Renal cortical epithelial cell (primary cell): ENCODE results near the gene ZNF823. TPM values are rescaled to one million over a fixed set of nuclear protein-coding genes. Genes with fewer than 3 reads are reported as not detected.
A peak's percentile ranks its signal among the peaks of the same experiment; 100 is the strongest.

Source experiments
- DNase-seq: peaks from one replicate; pipeline ENCODE4 v3.0.0-alpha.2; 2011; ENCODE audit warnings: low read depth
- total RNA-seq: library from RNA; depleted of rRNA; stranded (reverse); fragments of >200 nt; gene quantifications from 2 replicates; pipeline ENCODE4 v1.2.3, GENCODE V29; 2014

ZNF823 gene
- total RNA-seq, 1 donor from 2014 or later, result 24.3 TPM

DNA sequence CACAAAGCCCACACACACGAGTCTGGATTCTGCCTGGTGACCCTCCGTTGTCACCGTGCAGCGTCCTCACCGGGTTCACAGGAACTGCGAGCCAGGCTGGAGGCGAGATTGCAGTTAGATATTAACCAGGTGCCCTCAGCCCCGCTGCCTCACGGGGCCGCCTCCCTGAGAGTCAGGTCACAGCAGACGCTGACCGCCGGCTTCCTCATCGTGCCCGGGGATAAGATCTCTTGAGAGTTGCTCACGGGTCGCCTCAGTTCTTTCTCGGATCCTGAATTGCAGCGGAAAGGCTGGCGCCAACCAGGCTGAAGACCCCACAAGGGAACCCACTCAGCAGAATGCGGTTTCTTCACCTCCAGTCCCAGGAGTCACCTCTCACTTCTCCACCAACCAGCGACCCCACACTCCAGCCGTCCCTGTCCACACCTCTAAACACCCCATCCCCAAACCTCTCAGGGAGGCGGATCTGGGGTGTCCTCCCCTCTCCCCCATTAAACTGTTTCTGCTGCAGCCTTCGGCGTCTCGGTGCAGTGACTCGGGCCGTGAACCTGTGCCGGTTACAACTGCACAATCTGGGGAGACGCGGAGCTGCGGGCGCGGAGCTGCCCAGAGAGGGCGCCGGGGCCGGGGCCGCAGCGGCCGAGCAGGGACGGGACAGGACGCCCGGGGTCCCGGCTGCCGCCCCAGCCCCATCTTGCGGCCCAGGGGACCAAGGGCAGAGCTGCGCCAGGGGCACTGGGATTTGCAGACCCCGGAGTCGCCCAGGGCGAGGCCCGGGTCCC is 591 bp downstream of the ZNF823 start:
- DNase-seq, result peak; percentile 41

DNA sequence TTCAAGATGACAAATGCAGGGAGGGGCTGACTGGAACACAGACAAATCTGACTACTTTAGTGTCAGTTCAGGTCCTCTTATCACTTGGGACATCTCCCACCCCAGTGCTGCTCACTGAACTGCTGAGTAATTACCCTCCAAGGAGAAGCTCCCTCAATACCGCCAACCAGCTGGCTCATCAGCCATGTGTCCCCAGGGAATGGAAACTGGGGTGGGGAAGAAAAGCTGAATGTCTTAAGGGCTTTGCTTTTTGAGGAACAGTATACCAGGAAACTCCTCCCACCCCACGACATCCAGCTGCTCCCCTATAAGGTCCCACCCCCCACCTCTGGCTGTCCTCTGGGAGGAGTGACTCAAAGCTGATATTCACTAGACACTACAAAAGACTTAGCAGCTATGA is 2.0 kb downstream of the ZNF823 start:
- DNase-seq, result peak; percentile 7

DNA sequence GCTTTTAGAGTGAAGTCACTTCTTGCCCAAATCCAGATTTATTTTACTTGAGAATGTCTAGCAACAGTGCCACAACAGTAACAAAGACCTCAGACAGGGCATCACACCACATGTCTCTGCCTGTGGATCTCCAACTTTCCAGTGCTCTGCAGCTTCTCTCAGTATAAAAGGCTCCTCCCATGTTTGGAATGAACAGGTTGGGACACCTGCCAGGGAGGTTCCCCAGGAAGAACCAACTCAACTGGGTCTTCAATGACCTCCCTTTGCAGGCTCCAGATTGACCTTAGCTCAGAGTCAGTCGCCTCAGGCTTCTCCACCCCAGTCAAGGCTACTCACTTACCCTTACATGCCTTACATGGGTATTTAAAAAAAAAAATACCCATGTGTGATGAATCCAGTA is 3.4 kb downstream of the ZNF823 start:
- no peak for DNase-seq

DNA sequence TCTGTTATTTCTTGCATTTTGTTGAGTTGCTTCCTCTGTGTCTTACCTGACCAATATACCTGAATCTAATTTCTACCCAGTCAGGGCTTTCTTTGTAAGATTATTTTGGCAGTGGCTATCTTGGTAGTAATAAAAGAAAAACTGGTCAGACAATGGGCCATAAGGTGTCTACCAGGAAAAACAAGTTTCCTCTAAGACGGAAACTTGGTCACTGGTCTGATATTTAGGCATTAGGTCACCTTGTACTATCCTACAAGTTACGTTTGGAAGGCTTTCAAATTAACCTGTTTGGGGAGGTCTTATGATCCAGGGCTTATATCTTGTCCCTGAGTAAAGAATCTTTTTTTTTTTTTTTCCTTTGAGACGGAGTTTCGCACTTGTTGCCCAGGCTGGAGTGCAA is 9.2 kb downstream of the ZNF823 start:
- DNase-seq, result no peak

DNA sequence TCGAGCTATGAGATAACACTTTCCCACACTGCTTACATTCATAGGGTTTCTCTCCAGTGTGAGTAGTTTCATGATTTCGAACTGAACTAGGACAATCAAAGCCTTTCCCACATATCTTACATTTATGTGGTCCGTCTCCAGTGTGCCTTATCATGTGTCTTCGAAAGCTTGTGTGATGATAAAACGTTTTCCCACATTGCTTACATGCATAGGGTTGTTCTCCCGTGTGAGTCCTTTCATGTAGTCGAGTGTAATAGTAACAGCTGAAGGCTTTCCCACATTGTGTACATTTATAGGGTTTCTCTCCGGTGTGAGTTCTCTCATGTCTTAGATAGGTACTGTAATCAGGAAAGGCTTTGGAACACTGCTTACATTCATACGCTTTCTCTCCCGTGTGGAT is 16.3 kb downstream of the ZNF823 start:
- DNase-seq, result no peak

DNA sequence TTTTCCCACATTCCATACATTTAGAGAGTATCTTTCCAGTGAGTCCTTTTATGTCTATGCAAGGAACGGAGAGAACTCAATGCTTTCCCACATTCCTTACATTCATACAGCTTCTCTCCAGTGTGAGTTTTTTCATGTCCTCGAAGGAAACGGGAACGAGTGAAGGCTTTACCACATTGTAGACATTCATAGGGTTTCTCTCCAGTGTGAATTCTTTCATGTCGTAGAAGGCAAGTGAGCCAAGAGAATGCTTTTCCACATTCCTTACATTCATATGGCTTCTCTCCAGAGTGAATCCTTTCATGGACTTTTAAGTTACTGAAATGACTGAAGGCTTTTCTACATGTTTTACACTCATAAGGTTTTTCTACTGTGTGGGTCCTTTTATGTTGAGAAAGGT is 17.1 kb downstream of the ZNF823 start:
- DNase-seq, result no peak

DNA sequence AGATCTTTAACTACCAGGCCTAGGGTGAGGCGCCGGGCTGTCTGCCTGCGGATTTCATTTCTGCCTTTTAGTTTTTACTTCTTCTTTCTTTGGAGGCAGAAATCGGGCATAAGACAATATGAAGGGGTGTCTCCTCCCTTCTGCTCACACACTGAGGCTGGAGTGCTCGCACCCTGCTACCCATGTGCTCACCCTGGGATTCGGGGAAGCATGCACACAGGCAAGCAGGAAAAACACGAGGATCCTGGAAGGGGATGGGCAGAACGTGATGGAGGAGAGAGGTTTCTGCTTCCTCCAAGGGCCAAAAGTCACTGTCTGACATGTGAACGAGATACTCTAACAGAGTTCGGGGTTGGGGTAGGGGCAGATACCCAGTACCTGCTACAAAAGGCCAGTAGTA is 28.4 kb downstream of the ZNF823 start:
- no peak for DNase-seq

DNA sequence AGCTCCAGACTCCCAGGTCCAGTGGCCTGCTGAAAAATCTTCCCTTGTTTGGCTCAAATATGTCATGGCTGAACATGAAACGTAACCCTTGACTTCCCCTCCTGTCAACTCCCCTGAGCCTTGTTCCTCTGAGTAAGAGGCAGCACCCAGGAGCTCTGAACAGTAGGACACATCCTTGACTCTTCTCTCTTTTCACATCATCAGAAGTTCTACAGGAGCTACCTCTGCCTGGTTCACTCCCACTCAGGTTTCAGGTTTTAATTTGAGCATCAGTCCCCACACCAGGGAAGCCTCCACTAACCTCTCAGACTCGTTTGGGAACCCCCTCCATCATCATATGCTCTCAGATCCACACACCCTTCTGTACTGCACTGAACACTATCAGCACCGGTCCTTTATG is 30.3 kb downstream of the ZNF823 start:
- no peak for DNase-seq

DNA sequence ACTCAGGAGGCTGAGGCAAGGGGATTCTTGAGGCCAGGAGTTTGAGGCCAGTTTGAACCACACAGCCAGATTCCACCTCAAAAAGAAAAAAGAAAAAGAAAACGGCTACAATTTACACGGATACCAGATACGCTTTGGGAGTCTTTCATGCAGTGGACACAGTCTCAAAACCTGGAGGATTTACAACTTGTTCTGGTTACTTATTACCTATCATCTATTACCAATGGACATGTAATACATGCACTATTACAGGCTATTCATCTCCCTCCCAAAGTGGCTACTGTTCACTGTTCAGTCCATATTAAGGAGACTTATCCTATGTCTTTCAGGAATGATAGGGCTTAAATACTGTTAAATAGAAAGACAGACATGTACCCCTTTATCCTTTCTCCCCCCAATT is 33.3 kb downstream of the ZNF823 start:
- no peak for DNase-seq

DNA sequence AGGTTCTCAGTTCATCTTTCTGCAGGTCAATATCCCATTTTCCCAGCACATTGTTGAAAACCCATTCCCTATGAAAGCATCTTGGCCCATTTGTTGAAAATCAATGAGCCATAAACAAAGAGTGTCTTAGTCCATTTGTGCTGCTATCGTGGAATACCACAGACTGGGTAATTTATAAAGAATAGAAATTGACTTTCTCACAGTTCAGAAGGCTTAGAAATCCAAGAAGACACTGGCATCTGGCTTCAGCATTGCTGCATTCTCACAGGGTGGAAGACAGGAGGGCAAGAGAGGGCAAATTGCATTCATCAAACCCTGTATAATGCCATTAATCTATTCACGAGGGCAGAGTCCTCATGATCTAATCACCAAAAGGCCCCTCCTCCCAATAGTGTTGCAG is 34.1 kb downstream of the ZNF823 start:
- DNase-seq, result peak; percentile 57

DNA sequence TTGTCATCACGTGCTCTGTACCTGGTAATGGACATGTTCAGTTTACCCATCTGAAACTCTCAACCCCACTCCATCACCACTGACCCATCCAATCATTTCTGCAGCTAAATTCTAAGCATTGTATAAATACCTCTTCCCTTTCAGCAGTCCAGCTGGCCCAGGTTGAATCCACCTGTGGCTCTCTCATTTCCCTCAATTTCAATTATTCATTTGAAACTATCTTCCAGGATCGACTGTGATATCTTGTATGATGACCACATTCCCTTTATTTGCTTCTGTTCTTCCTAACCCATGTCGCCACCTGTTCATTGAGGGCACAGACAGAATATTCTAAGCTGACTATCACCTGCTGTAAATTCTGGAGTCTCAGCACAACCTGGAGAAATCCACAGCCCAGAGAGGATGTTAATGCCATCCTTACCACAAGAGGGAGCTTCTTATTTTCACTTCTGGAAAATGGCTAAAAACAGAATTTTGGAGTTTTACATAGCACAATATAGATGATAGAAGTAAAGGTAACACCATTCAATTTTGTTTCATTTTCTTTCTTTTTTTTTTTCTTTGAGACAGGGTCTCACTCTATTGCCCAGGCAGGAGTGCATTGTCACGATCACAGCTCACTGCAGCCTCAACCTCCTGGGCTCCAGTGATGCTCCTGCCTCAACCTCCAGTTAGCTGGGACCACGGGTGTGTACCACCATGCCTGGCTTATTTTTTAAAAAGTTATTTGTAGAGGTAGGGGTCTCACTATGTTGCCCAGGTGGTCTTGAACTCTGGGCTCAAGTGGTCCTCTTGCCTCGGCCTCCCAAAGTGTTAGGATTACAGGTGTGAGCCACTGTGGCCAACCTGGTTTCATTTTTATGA is 38.6 kb downstream of the ZNF823 start:
- peak; percentile 33 for DNase-seq

DNA sequence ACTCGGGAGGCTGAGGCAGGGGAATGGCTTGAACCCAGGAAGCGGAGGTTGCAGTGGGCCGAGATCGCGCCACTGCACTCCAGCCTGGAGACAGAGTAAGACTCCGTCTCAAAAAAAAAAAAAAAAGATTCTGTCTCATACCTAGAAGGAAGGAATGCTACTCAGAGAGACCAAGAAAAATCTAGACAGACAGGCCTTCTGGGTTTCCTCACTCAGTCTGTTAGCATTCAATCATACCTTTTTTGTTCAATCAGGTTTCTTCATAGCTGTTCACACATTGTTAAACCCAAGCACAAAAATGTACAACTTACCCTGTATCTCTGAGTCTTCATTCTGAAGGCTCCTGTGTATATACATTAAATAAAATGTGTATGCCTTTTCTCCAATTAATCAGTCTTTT is 40.5 kb downstream of the ZNF823 start:
- no peak for DNase-seq

DNA sequence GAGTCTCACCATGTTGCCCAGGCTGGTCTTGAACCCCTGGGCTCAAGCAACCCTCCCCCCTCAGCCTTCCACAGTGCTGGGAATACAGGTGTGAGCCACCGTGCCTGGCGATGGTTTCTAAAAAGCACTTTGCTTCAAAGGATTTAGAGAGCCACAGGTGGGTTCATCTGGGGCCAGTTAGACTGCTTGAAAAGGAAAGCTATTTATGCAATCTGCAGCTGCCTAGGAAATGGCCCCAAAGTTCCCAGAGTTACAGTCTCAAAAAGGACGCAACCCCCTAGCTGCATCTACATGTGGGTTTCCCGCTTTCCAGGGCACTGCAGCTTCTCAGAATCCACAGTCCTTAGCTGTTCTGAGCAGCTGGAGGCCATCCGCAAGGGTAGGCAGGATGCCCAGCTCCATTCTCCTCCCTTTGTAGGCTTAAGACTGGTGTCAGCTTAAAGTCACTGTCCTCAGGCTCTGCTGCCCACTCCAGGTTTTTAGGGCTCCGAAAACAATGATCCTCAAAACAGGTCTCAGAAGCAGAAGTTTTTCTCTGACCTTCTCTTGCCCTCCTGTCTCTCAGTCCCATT is 41.4 kb downstream of the ZNF823 start:
- DNase-seq, result no peak

DNA sequence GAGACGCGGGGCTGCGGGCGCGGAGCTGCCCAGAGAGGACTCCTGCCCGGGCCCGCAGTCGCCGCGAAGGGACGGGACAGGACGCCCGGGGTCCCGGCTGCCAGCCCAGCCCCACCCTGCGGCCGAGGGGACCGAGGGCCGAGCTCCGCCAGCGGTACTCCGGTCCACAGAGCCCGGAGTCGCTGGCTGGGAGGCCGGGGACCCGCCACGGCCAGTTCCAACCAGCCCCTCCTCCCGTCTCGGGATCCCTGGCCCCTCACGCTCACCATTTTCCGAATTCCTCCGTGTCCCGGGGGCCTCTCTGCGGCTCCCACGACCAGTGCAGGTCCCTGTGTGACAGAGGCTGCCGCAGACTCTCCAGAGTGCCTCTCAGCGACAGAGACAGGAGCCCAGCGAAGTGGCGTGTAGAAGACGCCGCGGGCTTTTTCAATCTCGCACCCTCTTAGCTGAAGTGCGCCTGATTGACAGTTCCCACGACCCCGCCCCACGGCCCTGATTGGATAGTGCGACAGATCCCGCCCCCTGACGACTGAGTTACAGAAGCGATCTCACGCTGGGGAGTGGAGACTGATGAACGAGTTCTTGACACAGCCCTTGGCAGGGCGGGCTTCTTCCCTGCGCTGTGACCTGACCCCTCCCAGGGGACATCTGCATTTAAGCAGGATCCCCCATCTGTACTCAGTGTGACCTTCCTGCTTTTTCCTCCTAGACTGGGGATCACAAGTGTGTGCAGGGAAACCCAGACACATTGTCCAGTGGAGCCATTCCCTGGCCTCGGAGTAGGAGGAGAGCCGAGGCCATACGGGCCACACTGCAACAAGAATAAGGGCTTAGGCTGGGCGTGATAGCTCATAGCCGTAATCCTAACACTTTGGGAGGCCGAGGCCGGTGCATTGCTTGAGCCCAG is 44.0 kb downstream of the ZNF823 start:
- peak; percentile 87 for DNase-seq

DNA sequence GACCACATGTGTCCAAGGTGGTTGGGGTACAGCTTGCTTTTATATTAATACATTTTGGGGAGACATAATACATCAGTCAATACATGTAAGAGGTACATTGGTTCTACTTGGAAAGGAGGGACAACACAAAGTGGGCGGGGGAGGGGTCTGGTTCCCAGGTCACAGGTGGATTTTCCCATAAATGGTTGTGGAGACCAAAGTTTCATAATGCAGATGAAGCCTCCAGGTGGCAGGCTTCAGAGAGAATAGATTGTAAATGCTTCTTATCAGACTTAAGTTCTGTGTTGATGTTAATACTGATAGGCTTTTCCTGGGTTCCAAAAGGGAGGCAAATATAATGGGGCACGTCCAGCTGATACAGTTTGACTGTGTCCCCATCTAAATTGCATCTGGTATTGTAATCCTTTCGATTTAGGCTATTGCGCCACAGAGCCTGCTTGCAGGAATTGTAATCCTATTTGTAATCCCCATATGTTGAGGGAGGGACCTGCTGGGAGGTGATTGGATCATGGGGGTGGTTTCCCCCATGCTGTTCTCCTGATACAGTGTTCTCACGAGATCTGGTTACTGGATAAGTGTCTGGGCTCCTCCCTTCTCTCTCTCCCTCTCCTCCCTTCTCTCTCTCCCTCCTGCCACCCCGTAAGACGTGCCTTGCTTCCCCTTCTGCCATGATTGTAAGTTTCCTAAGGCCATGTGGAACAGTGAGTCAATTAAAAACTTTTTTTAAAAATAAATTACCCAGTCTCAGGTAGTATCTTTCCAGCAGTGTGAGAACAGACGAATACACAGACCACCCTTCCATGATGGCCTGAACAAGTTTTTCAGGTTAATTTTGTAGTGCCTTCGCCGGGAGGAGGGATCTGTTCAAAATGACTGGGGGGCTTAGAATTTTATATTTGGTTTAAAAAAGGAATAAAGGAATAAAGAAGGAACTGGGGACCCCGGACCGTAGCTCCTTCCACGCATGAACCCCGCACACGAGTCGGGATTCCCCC is 44.9 kb downstream of the ZNF823 start:
- peak; percentile 42 for DNase-seq

DNA sequence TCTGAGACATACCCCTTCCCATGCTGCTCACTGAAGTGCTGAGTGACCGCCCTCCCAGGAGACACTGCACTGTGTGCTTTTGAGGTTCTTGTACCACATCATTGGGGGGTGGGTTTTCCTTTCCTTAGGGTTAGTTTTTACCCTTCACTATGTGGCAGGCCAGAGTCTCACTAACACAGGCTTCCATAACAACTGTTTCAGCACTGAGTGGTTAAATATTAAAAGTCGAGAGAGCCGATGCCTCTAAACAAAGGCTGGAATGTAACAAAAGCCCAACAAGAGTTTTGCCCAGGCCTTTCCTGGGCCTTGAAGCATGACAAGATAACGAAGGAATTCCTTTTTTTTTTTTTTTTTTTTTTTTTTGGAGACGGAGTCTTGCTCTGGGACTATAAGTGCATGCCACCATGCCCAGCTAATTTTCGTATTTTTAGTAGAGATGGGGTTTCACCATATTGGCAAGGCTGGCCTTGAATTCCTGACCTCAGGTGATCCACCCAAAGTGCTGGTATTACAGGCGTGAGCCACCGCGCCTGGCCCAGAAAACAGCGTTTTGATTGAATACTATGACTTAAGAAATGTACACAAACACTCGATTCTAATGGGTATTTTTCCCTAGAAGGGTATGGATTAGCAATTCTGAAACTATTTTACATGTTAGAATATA is 46.5 kb downstream of the ZNF823 start:
- DNase-seq, result peak; percentile 87

DNA sequence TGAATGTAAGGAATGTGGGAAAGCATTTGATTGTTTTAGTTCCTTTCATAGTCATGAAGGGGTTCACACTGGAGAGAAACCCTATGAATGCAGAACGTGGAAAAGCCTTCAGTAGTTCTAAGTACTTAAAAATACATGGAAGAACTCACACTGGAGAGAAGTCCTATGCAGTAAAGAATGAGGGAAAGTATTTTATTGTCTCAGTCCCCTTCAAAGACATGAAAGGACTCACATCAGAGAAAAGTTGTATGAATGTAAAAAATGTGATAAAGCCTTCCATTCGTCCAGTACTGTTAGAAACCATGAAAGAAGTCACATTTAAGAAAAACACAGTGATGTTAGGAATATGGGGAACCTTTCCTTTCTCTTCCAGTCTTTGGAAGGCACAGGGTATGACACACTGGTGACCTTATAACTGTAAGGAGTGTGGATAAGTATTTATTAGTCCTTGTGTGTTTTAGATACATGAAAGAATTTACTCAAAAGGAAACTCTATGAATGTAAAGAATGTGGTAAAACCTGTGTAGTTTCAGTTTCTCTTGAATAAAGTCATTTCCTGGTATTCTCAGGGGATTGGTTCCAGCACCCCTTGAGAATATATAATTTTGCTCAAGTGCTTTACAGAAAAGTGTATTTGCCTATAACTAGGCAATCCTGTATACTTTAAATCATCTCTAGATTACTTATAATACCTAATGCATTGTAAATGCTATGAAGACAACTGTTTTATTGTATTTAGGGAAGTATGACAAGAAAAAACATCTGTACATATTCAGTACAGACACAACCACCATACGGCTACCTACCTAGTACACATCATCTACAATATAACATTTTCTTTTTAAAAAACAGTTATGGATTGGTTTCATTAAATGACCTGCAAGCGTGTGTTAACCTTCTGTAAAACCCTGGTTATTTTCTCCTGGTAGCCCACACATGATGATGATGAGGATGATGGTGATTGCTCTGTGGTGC is 52.8 kb downstream of the ZNF823 start:
- DNase-seq, result peak; percentile 19

DNA sequence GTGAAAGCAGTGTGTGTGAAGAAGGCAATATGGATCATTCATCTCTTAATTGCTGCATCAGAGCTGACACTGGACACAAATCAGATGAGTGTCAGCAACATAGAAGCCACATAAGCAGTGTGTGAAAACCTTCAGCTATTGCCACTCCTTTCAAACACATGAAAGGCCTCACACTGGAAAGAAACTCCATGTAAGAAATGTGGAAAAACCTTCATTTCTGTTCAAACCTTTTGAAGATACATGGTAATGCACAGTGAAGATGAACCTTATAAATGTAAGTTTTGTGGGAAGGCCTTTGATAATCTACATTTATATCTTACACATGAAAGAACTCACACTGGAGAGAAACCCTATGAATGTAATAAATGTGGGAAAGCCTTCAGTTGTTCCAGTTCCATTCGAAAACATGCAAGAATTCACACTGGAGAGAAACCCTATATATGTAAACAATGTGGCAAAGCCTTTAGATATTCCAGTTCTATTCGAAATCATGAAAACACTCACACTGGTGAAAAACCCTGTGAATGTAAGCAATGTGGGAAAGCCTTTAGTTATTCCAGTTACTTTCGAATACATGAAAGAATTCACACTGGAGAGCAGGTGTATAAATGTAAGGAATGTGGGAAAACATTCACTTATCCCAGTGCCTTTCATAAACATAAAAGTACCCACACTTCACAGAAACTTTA is 53.6 kb downstream of the ZNF823 start:
- DNase-seq, result no peak
